BE2C (cell line): ENCODE results near the gene RERGL.

Experiments
- DNase-seq: peaks from one replicate; pipeline ENCODE4 v3.0.0-alpha.2; 2020
- H3K27me3 ChIP-seq: fragments of 250-450 bp; sonication (Bioruptor Pico); 2 replicates; pipeline ENCODE4 v1.5.1; 2020; ENCODE audit warnings: mild to moderate bottlenecking
- H3K36me3 ChIP-seq: fragments of 250-450 bp; sonication (Bioruptor Pico); 2 replicates; pipeline ENCODE4 v1.5.1; 2020; ENCODE audit warnings: mild to moderate bottlenecking
- H3K4me1 ChIP-seq: fragments of 250-450 bp; sonication (Bioruptor Pico); 2 replicates; pipeline ENCODE4 v1.5.1; 2020
- H3K4me3 ChIP-seq: 2 replicates; pipeline ENCODE4 v1.5.1; 2011; ENCODE audit warnings: low read depth, low read length
- H3K9me3 ChIP-seq: fragments of 250-450 bp; sonication (Bioruptor Pico); 2 replicates; pipeline ENCODE4 v1.5.1; 2020
- TF ChIP-seq, protein P1 (sequence below): IDR thresholded peaks from 2 replicates; pipeline ENCODE4 v1.5.1; 2012; ENCODE audit warnings: mild to moderate bottlenecking, low read depth, low read length

The RERGL gene

DNA sequence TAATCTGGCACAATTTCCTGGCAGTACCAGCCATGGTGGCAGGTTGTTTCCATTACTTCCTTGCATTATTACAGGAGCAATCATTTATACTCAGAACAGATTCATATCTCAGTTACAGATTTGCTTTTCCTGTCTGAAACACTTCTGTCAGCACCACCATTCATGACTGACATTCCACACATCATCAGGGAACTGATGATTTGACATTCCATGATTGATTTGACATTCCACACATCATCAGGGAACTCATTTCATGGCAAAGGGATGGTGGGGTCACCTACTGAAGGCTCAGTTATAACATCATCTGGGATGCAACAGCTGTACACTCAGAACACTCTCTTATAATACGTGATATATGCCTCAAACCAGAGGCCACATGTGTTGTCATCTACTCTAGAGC is 30.9 kb upstream of the RERGL start:
- Histone ChIP-seq H3K36me3 (no peaks in the 10 kb centered on the region), H3K9me3 (no peaks in the 10 kb centered on the region), H3K4me1 (no peaks in the 10 kb centered on the region), H3K27me3 (no peaks in the 10 kb centered on the region), H3K4me3 (no peak overlapping the region)
- TF ChIP-seq, protein P1, sequence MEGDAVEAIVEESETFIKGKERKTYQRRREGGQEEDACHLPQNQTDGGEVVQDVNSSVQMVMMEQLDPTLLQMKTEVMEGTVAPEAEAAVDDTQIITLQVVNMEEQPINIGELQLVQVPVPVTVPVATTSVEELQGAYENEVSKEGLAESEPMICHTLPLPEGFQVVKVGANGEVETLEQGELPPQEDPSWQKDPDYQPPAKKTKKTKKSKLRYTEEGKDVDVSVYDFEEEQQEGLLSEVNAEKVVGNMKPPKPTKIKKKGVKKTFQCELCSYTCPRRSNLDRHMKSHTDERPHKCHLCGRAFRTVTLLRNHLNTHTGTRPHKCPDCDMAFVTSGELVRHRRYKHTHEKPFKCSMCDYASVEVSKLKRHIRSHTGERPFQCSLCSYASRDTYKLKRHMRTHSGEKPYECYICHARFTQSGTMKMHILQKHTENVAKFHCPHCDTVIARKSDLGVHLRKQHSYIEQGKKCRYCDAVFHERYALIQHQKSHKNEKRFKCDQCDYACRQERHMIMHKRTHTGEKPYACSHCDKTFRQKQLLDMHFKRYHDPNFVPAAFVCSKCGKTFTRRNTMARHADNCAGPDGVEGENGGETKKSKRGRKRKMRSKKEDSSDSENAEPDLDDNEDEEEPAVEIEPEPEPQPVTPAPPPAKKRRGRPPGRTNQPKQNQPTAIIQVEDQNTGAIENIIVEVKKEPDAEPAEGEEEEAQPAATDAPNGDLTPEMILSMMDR: no peak
- no peak for DNase-seq

DNA sequence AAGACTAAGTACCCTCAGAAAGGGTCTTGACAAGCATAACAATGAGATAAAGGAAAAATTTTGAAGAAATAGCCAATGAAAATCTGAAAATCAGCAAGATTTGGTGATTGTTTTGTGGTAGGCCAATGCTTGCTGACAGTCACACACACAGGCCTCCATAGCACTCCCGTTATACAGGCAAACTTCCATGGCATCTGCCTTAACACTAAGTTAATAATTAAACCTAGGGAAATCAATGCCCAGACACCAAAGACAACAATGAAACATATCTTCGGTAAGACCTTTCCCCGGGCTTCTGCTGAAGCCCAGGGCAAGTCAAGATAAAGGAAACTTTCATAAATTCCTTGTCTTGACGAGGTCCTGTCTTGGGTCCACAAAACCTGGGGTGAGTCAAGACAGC is 18.6 kb upstream of the RERGL start:
- H3K36me3 ChIP-seq: no peaks in the 10 kb centered on the region
- no peaks in the 10 kb centered on the region for H3K27me3 ChIP-seq
- no peaks in the 10 kb centered on the region for H3K9me3 ChIP-seq
- no peak overlapping the region for H3K4me3 ChIP-seq
- TF ChIP-seq, protein P1: no peak
- H3K4me1 ChIP-seq: no peaks in the 10 kb centered on the region
- DNase-seq: no peak

DNA sequence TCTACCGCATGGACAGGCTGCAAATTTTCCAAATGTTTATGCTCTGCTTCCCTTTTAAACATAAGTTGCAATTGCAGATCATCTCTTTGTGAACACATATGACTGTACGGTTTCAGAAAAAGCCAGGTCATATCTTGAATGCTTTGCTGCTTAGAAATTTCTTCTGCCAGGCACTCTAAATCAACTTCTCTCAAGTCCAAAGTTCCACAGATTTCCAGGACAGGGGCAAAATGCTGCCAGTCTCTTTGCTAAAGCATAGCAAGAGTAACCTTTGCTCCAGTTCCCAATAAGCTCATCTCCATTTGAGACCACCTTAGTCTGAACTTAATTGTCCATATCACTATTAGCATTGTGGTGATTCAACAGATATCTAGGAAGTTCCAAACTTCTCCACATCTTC is 13.6 kb upstream of the RERGL start:
- no peaks in the 10 kb centered on the region for H3K9me3 ChIP-seq
- H3K36me3 ChIP-seq: no peaks in the 10 kb centered on the region
- TF ChIP-seq, protein P1: no peak
- H3K4me3 ChIP-seq: no peak overlapping the region
- DNase-seq: no peak
- H3K27me3 ChIP-seq: no peaks in the 10 kb centered on the region
- H3K4me1 ChIP-seq: no peaks in the 10 kb centered on the region

DNA sequence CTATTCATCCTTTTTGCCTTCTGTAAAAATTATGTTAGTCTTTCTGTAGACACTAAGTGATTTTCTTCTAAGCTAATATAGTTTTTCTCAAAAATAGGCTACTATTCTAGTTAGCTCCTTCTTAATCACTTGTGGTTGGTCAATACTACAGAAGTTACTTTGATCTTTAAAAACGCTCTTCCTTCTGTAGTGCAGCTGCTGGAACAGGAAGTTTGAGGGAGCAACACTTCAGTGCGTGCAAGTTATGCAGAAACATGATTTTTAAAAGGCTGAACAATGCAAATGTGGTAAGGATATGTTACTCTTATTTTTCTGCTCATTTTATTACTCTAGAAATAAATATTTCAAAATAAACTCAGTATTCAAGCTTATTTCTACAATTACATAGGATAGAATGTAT is 11.1 kb upstream of the RERGL start:
- H3K4me1 ChIP-seq: no peaks in the 10 kb centered on the region
- H3K9me3 ChIP-seq: no peaks in the 10 kb centered on the region
- H3K36me3 ChIP-seq: no peaks in the 10 kb centered on the region
- no peak for DNase-seq
- no peak overlapping the region for H3K4me3 ChIP-seq
- TF ChIP-seq, protein P1: no peak
- no peaks in the 10 kb centered on the region for H3K27me3 ChIP-seq

DNA sequence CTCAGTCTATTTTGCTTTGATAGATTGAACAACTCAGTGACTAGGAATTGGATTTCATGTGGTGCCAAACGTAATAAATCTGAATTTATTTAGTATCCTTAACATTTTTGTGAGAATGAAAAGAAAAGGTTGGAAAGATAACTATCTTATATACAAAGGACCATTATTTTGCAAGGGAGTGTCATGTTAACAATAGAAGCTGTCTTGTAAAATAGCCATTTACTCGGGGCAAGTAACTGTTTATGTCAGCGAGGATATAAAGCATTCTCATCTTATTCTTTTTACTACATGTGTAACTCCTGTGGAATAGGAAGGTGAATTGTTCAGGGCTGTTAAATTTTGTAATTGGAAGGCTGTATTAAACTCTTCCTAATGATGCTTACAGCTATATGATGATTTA is 5.9 kb downstream of the RERGL start:
- no peak overlapping the region for H3K4me3 ChIP-seq
- H3K27me3 ChIP-seq: no peaks in the 10 kb centered on the region
- H3K36me3 ChIP-seq: no peaks in the 10 kb centered on the region
- TF ChIP-seq, protein P1: no peak
- no peaks in the 10 kb centered on the region for H3K9me3 ChIP-seq
- DNase-seq: no peak
- H3K4me1 ChIP-seq: no peaks in the 10 kb centered on the region

DNA sequence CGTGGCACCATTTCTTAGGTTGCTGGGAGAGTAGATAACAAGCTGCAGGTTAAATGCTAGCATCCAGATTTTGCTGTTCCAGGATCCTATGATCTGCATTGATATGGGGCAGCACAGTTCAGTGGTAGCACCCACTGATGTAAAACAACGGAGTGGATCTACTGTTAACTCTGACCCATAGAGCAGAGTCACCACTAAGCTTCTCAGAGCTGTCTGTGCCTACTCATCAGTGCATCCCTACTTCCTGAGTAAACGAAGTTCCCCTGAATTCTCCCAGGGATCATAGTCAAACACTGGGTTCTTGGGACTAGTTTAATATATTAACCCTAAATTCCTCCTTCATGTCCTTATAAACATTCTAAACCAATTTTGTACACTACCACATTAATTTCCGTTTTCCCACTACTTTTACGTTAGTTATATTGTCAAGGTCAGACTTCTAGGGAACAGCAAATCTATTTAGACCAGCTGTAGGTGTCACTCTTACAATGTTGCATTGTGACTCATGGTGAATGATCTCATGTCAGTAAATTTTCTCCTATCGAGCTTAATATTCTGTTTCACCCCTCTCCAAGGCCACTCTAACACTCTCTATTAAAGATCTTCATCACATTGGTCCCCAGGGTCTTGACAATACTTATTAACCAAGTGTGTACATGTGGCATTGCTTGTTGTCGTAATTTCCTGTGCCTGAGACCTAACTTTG is 10.3 kb downstream of the RERGL start:
- Histone ChIP-seq H3K4me1 (no peaks in the 10 kb centered on the region), H3K27me3 (no peaks in the 10 kb centered on the region), H3K36me3 (no peaks in the 10 kb centered on the region), H3K9me3 (no peaks in the 10 kb centered on the region), H3K4me3 (no peak overlapping the region)
- TF ChIP-seq, protein P1: no peak
- no peak for DNase-seq
